ENCODE measurements around the gene KCNK5. TPM values are rescaled to one million over a fixed set of nuclear protein-coding genes. Genes with fewer than 3 reads are reported as not detected.

Gene KCNK5
- polyA plus RNA-seq, 3 donors: 8.9 to 12.7 (median 10.7) TPM

- no peak for DNase-seq (ENCODE audit: extremely low read depth in 1 of 11, low read depth in 9 of 11, low spot score in 4 of 11)
These were observed 24.5 kb downstream of the KCNK5 start for GRCh38 chr6:39204646-39205244.

DNA sequence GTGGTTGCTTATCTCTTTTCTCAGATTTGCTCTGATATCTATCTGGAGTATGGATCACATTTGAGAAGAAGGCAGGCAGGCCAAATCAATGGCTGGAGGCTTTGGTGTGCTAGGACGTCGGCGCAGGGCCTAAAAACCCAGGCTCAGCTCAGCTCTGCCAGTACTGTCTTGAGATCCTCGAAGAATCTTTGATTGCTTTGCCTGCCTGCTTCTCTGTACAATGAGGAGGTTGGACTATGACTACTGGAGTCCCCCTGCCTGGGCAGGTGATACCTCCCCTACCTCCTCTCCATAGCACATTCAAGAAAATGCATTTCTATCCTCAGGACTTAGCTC, 25.1 kb downstream of the KCNK5 start:
- no peak for DNase-seq (ENCODE audit: extremely low read depth in 1 of 11, low read depth in 9 of 11, low spot score in 4 of 11)

DNA sequence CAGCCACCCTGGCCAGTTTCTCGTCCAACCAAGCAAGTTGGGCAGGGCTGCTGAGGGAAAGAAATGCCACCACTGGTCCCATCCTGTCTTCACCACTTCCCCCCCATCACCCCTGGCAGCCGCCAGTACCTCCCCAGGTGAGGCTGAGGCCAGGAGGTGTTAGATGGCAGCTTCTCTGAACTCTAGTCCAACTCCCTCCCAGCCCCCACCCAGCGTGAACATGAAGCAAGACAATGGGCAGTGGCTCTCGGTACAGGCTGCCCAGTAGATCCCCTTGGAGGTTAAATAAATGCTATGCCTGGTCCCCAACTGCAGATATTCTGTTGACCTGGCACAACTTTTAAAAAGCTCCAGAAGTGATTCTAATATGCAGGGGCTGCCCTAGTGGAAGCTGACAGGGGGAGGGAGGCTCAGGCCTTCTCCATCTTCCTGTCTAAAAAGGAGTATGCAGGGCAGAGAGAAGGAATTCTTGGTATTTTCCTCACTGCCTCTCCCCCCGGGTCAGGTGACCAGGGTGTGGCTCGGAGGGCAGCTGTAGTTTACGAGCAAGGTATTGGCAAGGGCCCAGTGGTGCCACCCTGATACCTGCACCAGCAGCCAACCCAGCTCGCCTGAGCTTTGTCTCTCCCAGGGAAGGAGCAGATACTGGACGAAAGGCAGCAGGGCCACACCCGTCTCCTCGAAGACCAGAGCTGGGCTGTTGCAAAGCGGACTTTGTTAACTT, 25.7 kb downstream of the KCNK5 start:
- DNase-seq (ENCODE audit: extremely low read depth in 1 of 11, low read depth in 9 of 11, low spot score in 4 of 11): peak in 1 of 11 donors; percentile 37

DNA sequence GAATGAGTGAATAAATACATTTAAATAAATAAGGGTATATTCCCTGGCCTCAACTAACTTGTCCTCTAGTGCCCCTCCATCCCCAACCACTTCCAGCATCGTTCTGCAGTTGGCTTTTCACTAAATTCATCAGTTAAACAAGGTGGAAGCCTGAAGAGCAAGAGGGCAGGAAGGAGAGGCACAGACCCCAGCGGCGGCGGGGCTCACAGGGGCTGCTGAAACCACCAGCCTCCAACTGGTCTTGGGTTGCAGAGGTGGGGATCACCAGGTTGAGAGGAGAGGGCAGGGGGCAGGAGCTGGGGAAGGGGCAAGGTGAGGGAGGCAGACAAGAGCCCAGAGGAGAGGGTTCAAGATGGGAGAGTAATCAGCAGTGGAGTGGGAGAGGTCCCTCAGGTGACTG, 27.1 kb downstream of the KCNK5 start:
- DNase-seq (ENCODE audit: extremely low read depth in 1 of 11, low read depth in 9 of 11, low spot score in 4 of 11): no peak

- DNase-seq (ENCODE audit: extremely low read depth in 1 of 11, low read depth in 9 of 11, low spot score in 4 of 11): no peak
These were observed 28.7 kb downstream of the KCNK5 start for GRCh38 chr6:39200498-39201020.

DNA sequence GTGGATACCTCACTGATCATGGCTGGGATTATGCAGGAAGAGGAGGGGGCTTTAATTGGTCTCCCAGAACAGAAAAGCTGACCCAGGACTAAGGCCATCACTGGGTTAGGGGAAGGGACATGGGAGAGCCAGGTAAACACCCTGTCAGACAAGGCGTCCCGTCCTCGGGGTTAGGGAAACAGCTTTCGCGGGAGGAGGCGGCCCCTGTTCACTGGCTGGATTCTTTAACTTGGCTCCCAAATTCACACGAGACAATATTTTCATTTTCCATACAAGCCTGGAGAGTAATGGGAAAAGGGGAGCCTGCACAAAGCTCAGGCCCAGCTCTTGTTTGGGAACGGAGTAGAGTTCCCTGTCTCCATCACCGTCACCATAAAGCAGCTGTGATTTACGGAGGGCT, 29.3 kb downstream of the KCNK5 start:
- no peak for DNase-seq (ENCODE audit: extremely low read depth in 1 of 11, low read depth in 9 of 11, low spot score in 4 of 11)

GRCh38 chr6:39199231-39199940, 29.9 kb downstream of the KCNK5 start:
- no peak for DNase-seq (ENCODE audit: extremely low read depth in 1 of 11, low read depth in 9 of 11, low spot score in 4 of 11)

DNA sequence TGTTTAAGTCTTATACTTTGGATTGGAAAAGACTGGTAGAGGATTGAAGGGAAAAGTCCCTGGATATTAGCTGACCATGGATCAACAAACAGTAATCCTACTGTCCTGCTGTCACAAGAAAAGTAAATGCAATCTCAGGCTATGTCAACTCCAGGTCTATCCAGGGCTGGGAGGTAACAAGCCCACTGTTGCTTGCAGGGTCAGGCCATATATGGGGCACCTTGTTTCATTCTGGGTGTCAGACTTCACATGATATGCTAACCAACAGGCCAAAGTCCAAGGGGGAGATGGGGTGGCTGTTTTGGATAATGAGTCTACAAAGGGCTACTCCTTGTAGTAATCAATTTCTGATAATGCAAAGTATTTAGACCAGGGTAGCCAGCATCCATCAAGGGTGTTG, 30.7 kb downstream of the KCNK5 start:
- no peak for DNase-seq (ENCODE audit: extremely low read depth in 1 of 11, low read depth in 9 of 11, low spot score in 4 of 11)

DNA sequence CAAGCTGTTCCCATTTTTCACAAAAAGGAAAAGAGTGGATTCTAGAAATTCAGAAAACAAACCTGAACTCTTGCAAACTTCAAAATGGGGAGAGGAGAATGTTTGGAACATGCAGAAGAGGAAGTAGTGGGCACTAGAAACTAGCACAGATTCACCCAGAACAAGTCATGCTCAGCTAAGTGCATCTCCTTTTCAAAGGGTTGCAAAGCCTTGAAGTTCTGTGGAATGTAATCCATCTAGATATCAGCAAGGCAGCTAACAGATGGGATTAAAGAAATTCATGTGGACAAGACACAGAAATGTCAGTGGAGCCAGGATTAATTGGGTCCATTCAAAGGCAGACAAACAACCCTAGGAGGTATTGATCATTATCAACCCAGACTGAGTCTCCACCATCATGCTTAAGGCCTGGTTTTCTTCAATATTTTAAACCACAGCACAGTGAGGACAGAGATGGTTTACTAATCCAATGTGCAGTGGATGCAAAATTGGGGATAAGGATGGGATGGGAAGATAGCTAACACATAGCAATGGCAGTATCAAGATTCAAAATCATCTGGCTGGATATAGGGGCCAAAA, 31.3 kb downstream of the KCNK5 start:
- DNase-seq (ENCODE audit: extremely low read depth in 1 of 11, low read depth in 9 of 11, low spot score in 4 of 11): no peak

- no peak for DNase-seq (ENCODE audit: extremely low read depth in 1 of 11, low read depth in 9 of 11, low spot score in 4 of 11)
These were observed 31.8 kb downstream of the KCNK5 start for GRCh38 chr6:39197521-39197920.

DNA sequence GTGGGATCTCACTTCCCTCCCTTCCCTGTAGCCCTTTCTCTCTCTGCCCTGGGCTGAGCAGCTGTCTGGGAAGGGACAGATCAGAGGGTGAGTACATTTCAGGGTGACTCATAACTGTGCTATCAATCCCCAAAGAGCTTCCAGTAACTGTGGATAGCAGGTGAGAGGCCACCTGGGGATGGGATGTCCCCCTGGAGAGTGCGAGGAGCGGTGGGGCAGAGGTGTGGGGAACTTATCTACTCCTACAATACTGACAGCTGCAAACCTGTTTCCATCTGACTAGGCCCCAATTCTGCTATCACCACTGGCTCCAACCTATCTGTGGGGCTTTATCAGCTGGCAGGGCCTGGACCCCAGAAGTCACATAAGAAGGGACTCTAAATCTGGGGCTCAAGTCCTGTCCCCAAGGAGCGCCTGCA, 32.6 kb downstream of the KCNK5 start:
- no peak for DNase-seq (ENCODE audit: extremely low read depth in 1 of 11, low read depth in 9 of 11, low spot score in 4 of 11)

DNA sequence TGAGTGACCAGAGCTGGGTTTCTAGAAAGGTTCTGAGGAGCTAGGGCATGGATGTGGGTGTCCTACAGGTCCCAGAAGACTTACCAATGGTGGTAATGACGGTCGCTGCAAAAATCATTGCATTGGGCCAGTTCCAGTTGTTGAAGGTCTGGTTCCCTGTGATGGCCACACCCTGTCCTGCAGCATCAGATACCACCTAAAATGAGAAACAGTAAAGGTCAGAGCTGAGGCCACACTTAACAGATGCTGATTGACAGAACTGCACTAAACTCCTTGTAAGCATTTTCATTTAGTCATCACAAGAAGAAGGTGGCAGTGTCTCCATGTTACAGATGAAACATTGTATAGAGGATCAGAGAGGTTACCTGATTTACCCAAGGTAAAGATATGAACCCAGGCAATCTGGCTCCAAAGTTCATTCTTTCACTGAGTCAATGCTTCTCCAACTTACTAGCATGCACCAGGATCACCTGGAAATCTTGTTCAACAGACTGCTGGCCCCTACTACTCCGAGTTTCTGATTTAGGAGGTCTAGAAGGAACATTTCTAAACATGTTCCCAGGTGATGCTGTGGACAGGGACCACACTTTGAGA, 33.4 kb downstream of the KCNK5 start:
- no peak for DNase-seq (ENCODE audit: extremely low read depth in 1 of 11, low read depth in 9 of 11, low spot score in 4 of 11)

GRCh38 chr6:39194466-39194865, 34.8 kb downstream of the KCNK5 start:
- no peak for DNase-seq (ENCODE audit: extremely low read depth in 1 of 11, low read depth in 9 of 11, low spot score in 4 of 11)

DNA sequence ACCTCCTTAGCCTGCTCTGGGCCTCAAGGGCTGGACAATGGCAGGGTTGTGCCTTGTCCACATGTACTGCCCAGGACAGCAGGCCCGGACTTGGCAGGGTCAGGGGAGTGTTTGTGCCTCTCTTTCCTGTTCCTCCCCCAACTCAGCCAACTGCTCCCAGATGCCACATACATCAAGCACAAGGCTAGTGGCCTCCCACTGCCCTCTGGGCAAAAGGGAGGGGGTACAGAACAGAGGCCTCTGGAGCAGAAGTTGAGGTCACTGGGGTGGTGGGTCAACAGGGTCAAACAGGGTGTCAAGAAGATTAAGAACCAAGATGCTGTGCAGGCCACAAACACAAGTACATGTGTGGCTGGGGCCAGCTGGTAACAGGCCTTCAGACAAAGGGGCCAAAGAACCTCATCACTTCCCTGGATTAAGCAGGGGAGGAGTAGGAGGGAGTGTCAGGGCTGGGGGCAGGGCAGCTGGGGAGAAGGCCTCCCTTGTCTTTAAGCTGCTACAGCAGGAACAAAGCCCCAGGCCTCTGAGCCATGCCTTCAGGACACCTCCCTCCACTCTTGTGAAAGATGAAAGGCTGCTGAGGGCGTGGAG, 36.0 kb downstream of the KCNK5 start:
- DNase-seq (ENCODE audit: extremely low read depth in 1 of 11, low read depth in 9 of 11, low spot score in 4 of 11): no peak

DNA sequence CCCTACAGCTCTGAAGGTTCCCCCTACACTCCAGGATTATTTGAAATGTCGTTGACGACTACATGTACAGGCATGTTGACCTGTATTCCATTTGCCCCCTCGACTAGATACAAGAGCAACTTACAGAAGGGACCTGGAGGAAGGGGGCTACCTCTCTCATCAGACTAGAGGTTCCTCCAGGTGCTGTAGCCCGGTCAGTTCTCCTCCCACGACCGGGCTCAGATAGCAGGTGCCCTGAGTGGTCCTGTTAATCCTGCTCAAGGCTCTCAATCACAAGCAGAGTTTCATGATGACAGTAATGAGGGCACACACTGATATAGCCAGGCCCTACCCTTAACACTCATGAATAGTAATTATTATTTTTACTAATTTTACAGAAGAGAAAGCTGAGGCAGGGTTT, 36.5 kb downstream of the KCNK5 start:
- no peak for DNase-seq (ENCODE audit: extremely low read depth in 1 of 11, low read depth in 9 of 11, low spot score in 4 of 11)

DNA sequence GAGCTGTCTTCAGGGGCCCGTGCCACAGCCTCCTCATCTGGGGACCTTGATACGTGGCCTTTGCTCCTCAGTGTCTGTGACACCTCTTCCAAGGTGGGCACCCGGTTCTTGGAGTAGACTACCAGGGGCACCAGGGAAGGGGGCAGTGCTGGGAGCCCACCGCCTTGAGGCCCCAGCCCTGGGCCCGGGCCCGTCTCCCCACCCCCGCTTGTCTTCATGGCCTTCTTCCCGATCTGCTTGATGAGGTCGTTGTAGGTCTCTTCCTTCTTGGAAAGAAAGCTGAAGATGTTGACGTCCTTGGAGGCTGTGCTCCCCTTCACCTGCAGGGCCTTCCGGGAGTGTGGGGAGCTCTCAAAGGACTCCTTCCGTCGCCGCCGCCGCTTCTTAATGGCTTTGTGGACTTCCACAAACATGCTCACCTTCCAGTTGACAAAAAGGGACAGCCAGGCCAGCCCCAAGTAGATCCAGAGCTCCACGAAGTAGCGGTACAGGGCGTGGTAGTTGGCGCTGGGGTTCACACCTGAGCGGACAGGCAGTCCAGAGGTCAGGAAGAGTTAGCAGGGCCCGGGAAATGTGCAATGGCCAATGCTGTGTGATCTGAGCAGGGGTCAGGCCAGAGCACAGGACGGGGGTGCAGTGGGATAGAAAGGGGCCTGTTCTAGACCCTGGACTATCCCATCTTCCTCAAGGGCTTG, 37.9 kb downstream of the KCNK5 start:
- DNase-seq (ENCODE audit: extremely low read depth in 1 of 11, low read depth in 9 of 11, low spot score in 4 of 11): no peak

- DNase-seq (ENCODE audit: extremely low read depth in 1 of 11, low read depth in 9 of 11, low spot score in 4 of 11): no peak
These were observed 38.6 kb downstream of the KCNK5 start for GRCh38 chr6:39190545-39191235.

GRCh38 chr6:39189915-39190544, 39.2 kb downstream of the KCNK5 start:
- no peak for DNase-seq (ENCODE audit: extremely low read depth in 1 of 11, low read depth in 9 of 11, low spot score in 4 of 11)
